ENCODE data around the gene NAGS. TPM values are rescaled to one million over a fixed set of nuclear protein-coding genes. Genes with fewer than 3 reads are reported as not detected.

The NAGS gene
- total RNA-seq, 1 experiment from 2014 or later: 3.7 TPM

- no peak overlapping the region; a peak in 1 of 7 replicates for H3K27ac Mint-ChIP-seq
- no peak overlapping the region for H3K18ac ChIP-seq (ENCODE audit: insufficient read length, low read depth, low read length)
- no peak overlapping the region for H3K9ac ChIP-seq (ENCODE audit: extremely low read depth, insufficient read length, low read length)
- H3K9me3 Mint-ChIP-seq: no peaks in the 10 kb centered on the region
- H4K20me1 ChIP-seq (ENCODE audit: control insufficient read depth, insufficient read depth, insufficient read length): peaks cover 6% of the 10 kb centered on the region
- H3T11ph ChIP-seq (ENCODE audit: low read length): no peak overlapping the region
- TF ChIP-seq, protein P1, sequence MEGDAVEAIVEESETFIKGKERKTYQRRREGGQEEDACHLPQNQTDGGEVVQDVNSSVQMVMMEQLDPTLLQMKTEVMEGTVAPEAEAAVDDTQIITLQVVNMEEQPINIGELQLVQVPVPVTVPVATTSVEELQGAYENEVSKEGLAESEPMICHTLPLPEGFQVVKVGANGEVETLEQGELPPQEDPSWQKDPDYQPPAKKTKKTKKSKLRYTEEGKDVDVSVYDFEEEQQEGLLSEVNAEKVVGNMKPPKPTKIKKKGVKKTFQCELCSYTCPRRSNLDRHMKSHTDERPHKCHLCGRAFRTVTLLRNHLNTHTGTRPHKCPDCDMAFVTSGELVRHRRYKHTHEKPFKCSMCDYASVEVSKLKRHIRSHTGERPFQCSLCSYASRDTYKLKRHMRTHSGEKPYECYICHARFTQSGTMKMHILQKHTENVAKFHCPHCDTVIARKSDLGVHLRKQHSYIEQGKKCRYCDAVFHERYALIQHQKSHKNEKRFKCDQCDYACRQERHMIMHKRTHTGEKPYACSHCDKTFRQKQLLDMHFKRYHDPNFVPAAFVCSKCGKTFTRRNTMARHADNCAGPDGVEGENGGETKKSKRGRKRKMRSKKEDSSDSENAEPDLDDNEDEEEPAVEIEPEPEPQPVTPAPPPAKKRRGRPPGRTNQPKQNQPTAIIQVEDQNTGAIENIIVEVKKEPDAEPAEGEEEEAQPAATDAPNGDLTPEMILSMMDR (conservative IDR thresholded peaks at IDR 0.05): no peak
- H4K5ac ChIP-seq (ENCODE audit: insufficient read length, low read depth, low read length): no peak overlapping the region
- no peaks in the 10 kb centered on the region for H3K27me3 ChIP-seq (ENCODE audit: insufficient read depth, low read length)
- no peak overlapping the region for H2BK12ac ChIP-seq (ENCODE audit: insufficient read length, low read depth, low read length)
- H3K23ac ChIP-seq (ENCODE audit: insufficient read length, low read depth, low read length): no peak overlapping the region
- H3K79me2 ChIP-seq (ENCODE audit: insufficient read depth, low read length): no peaks in the 10 kb centered on the region
- no peak overlapping the region for H2BK5ac ChIP-seq (ENCODE audit: insufficient read length, low read length)
- H4K91ac ChIP-seq (ENCODE audit: insufficient read length, low read depth, low read length): no peak overlapping the region
- H2BK120ac ChIP-seq (ENCODE audit: low read depth, low read length, poor library complexity, severe bottlenecking): no peak overlapping the region
- H4K8ac ChIP-seq (replicated peaks; ENCODE audit: insufficient read length, low read depth, low read length): no peak overlapping the region
- no peak overlapping the region for H2BK15ac ChIP-seq (ENCODE audit: low read depth, low read length)
- H3K23me2 ChIP-seq (ENCODE audit: insufficient read length, low read depth, low read length, poor library complexity, severe bottlenecking): peaks cover 24% of the 10 kb centered on the region
- H3K4me1 ChIP-seq (ENCODE audit: insufficient read depth, low read length): peaks cover 3% of the 10 kb centered on the region; the same call in 1 of the 2 replicates
- H3K4me3 Mint-ChIP-seq: no peak overlapping the region; a peak in 1 of 5 replicates
- no peak for DNase-seq
- H3K9me3 ChIP-seq (ENCODE audit: control insufficient read depth, low read depth, low read length): no peaks in the 10 kb centered on the region
- H3K14ac ChIP-seq (ENCODE audit: insufficient read depth, low read length): no peak overlapping the region
- H3K27ac ChIP-seq (ENCODE audit: insufficient read length, low read depth, low read length): no peak overlapping the region
- H3K79me1 ChIP-seq (ENCODE audit: insufficient read depth, low read depth, low read length, poor library complexity, severe bottlenecking): no peaks in the 10 kb centered on the region
- H3K4me2 ChIP-seq (ENCODE audit: insufficient read depth, insufficient read length, low read length): no peak overlapping the region
- H2AFZ ChIP-seq (ENCODE audit: low read length): no peak overlapping the region
- H2BK20ac ChIP-seq (ENCODE audit: low read depth, low read length, poor library complexity, severe bottlenecking): no peak overlapping the region
- H3K4ac ChIP-seq (ENCODE audit: low read depth, low read length): no peak overlapping the region
- peaks cover 4% of the 10 kb centered on the region for H3K27me3 Mint-ChIP-seq (ENCODE audit: low read depth)
- H3K36me3 Mint-ChIP-seq (ENCODE audit: insufficient read depth in 1 of 3, low read depth in 3 of 3): peaks cover 7 to 18% (median 16%) of the 10 kb centered on the region in 3 experiments; a peak in 6 of 7 replicates
- peaks cover 19 to 23% of the 10 kb centered on the region in 2 experiments for H3K4me1 Mint-ChIP-seq
- no peak overlapping the region for H2AK5ac ChIP-seq (ENCODE audit: insufficient read length, low read length)
- no peak overlapping the region for H3K56ac ChIP-seq (ENCODE audit: insufficient read length, low read depth, low read length)
- WGBS (ENCODE audit: extremely low coverage, insufficient read length, low lambda C conversion rate): no CpG with 5 or more reads among the region's 4 CpGs
Observed at GRCh38 chr17:44010966-44011647, 6.7 kb downstream of the NAGS start.
